ENCODE data around the gene NOS1. TPM values are rescaled to one million over a fixed set of nuclear protein-coding genes. Genes with fewer than 3 reads are reported as not detected.
"Not testable (repeated sequence)": the region's sequence is repeated elsewhere in the genome, so short reads cannot be mapped to it uniquely, and the experiment has no call there.

NOS1 gene
- total RNA-seq, 4 donors from 2014 or later: 6.4 to 39.9 (median 8.9) TPM

- no peak overlapping the region for H3K27ac ChIP-seq
- in situ Hi-C loops (cut with MboI; ENCODE audit: low sequenced_read_pairs in 4 of 4): no loop called here
These were observed 173.2 kb downstream of the NOS1 start for GRCh38 chr12:117188121-117188665.

GRCh38 chr12:117187421-117187820, 174.0 kb downstream of the NOS1 start:
- TF ChIP-seq POLR2A (IDR thresholded peaks at IDR 0.05) (no peak), CTCF (IDR thresholded peaks at IDR 0.05 in 4 of 5, conservative IDR thresholded peaks at IDR 0.05 in 1 of 5) (no peak)
- no peak overlapping the region for H3K4me3 ChIP-seq
- H3K9me3 ChIP-seq: no peaks in the 10 kb centered on the region
- in situ Hi-C loops (cut with MboI; ENCODE audit: low sequenced_read_pairs in 4 of 4): no loop called here
- DNase-seq: no peak
- H3K36me3 ChIP-seq: peaks cover 2 to 33% of the 10 kb centered on the region in 2 donors
- intact Hi-C loops (cut with DNase I; ENCODE audit: low total_unique reads): no loop called here
- ATAC-seq: no peak
- no peaks in the 10 kb centered on the region for H3K27me3 ChIP-seq
- H3K4me1 ChIP-seq: peaks cover 13 to 15% of the 10 kb centered on the region in 2 donors
- H3K27ac ChIP-seq: no peak overlapping the region

More at GRCh38 chr12:117188121-117188665, 173.2 kb downstream of the NOS1 start:
- DNase-seq: no peak
- peaks cover 13 to 15% of the 10 kb centered on the region in 2 donors for H3K4me1 ChIP-seq
- TF ChIP-seq POLR2A (IDR thresholded peaks at IDR 0.05) (no peak), CTCF (IDR thresholded peaks at IDR 0.05 in 4 of 5, conservative IDR thresholded peaks at IDR 0.05 in 1 of 5) (no peak)
- no peak for ATAC-seq
- H3K27me3 ChIP-seq: no peaks in the 10 kb centered on the region
- intact Hi-C loops (cut with DNase I; ENCODE audit: low total_unique reads): no loop called here
- no peak overlapping the region for H3K4me3 ChIP-seq
- H3K9me3 ChIP-seq: no peaks in the 10 kb centered on the region
- peaks cover 2 to 32% of the 10 kb centered on the region in 2 donors for H3K36me3 ChIP-seq

DNA sequence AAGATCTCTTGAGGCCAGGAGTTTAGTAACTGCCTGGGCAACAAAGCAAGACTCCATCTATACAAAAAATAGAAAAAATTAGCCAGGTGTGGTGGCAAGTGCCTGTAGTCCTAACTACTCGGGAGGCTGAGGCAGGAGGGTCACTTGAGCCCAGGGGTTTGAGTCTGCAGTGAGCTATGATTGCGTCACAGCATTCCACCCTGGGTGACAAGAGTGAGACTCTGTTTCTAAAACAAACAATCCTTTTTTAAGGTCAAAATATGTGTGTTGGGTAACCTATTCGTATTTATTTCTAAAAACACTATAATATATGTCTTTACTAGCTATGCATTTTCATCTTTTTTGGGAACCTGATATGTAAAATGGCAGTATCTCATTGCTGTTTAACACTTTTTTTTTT, 178.6 kb downstream of the NOS1 start:
- ATAC-seq (no peak), DNase-seq (no peak)
- Histone ChIP-seq H3K9me3 (no peaks in the 10 kb centered on the region), H3K27me3 (no peaks in the 10 kb centered on the region), H3K36me3 (peaks cover 2 to 39% of the 10 kb centered on the region in 2 donors), H3K4me3 (no peak overlapping the region), H3K27ac (no peak overlapping the region), H3K4me1 (peaks cover 15% of the 10 kb centered on the region in 2 donors)
- TF ChIP-seq CTCF (IDR thresholded peaks at IDR 0.05 in 4 of 5, conservative IDR thresholded peaks at IDR 0.05 in 1 of 5) (no peak), POLR2A (IDR thresholded peaks at IDR 0.05) (no peak)
- intact Hi-C loops (cut with DNase I; ENCODE audit: low total_unique reads) (no loop called here), in situ Hi-C loops (cut with MboI; ENCODE audit: low sequenced_read_pairs in 4 of 4) (no loop called here)

GRCh38 chr12:117181468-117181843, 180.0 kb downstream of the NOS1 start:
- DNase-seq; in situ Hi-C loops (cut with MboI; ENCODE audit: low sequenced_read_pairs in 4 of 4): not testable (repeated sequence)
- peaks cover 2 to 46% of the 10 kb centered on the region in 2 donors for H3K36me3 ChIP-seq

GRCh38 chr12:117180758-117181467, 180.5 kb downstream of the NOS1 start:
- Histone ChIP-seq H3K4me1 (peaks cover 15% of the 10 kb centered on the region in 2 donors), H3K9me3 (no peaks in the 10 kb centered on the region), H3K4me3 (no peak overlapping the region), H3K36me3 (peaks cover 2 to 46% of the 10 kb centered on the region in 2 donors), H3K27me3 (no peaks in the 10 kb centered on the region), H3K27ac (no peak overlapping the region)
- intact Hi-C loops (cut with DNase I; ENCODE audit: low total_unique reads) (no loop called here), in situ Hi-C loops (cut with MboI; ENCODE audit: low sequenced_read_pairs in 4 of 4) (no loop called here)
- DNase-seq (no peak), ATAC-seq (no peak)
- TF ChIP-seq CTCF (IDR thresholded peaks at IDR 0.05 in 4 of 5, conservative IDR thresholded peaks at IDR 0.05 in 1 of 5) (no peak), POLR2A (IDR thresholded peaks at IDR 0.05) (no peak)

More at GRCh38 chr12:117181468-117181843, 180.0 kb downstream of the NOS1 start:
- intact Hi-C loops (cut with DNase I; ENCODE audit: low total_unique reads); H3K27ac ChIP-seq; H3K9me3 ChIP-seq; ATAC-seq; H3K4me3 ChIP-seq; H3K27me3 ChIP-seq: not testable (repeated sequence)
- peaks cover 15% of the 10 kb centered on the region in 2 donors for H3K4me1 ChIP-seq
